Measurements from ENCODE around the gene FGFBP2. TPM values are rescaled to one million over a fixed set of nuclear protein-coding genes. Genes with fewer than 3 reads are reported as not detected.

FGFBP2 gene
- total and polyA plus RNA-seq, 2 donors from 2014 or later, result 0.72 TPM; not detected in 1

GRCh38 chr4:15955670-15956069 lies 7.3 kb downstream of the FGFBP2 start:
- intact Hi-C loops (cut with DNase I), result loop anchor here (5.0 kb wide), 1 partner anchor 73 kb away; no protein-coding TSS in a partner anchor
- H3K9ac ChIP-seq (ENCODE audit: low read length in 3 of 3), result no peak overlapping the region
- no peak overlapping the region for H3K4me3 ChIP-seq (ENCODE audit: low read length in 3 of 3)
- H3K4me1 ChIP-seq (ENCODE audit: control insufficient read depth in 2 of 3, insufficient read depth in 2 of 3, low read depth in 1 of 3, low read length in 3 of 3), result no peaks in the 10 kb centered on the region
- TF ChIP-seq CTCF (IDR thresholded peaks at IDR 0.05; ENCODE audit: borderline replicate concordance, extremely low read depth, insufficient read depth), result no peak
- DNase-seq, result no peak
- no peak for FAIRE-seq
- H3K9me3 ChIP-seq (ENCODE audit: control insufficient read depth in 2 of 3, insufficient read depth in 1 of 3, low read length in 3 of 3), result peaks cover 0 to 4% (median 0%) of the 10 kb centered on the region in 3 donors
- H3K27me3 ChIP-seq (ENCODE audit: control insufficient read depth, insufficient read depth, low read length), result no peaks in the 10 kb centered on the region
- no peaks in the 10 kb centered on the region for H3K36me3 ChIP-seq (ENCODE audit: control insufficient read depth in 2 of 3, insufficient read depth in 3 of 3, low read length in 3 of 3)
- H3K27ac ChIP-seq (ENCODE audit: low read depth in 2 of 2, low read length in 2 of 2), result no peak overlapping the region

GRCh38 chr4:15953625-15954024 lies 9.3 kb downstream of the FGFBP2 start:
- Histone ChIP-seq H3K9me3 (ENCODE audit: control insufficient read depth in 2 of 3, insufficient read depth in 1 of 3, low read length in 3 of 3) (peaks cover 0 to 4% (median 0%) of the 10 kb centered on the region in 3 donors), H3K4me1 (ENCODE audit: control insufficient read depth in 2 of 3, insufficient read depth in 2 of 3, low read depth in 1 of 3, low read length in 3 of 3) (no peaks in the 10 kb centered on the region), H3K36me3 (ENCODE audit: control insufficient read depth in 2 of 3, insufficient read depth in 3 of 3, low read length in 3 of 3) (no peaks in the 10 kb centered on the region), H3K9ac (ENCODE audit: low read length in 3 of 3) (no peak overlapping the region), H3K27me3 (ENCODE audit: control insufficient read depth, insufficient read depth, low read length) (no peaks in the 10 kb centered on the region), H3K4me3 (ENCODE audit: low read length in 3 of 3) (no peak overlapping the region), H3K27ac (ENCODE audit: low read depth in 2 of 2, low read length in 2 of 2) (no peak overlapping the region)
- DNase-seq (no peak), FAIRE-seq (no peak)
- no peak for TF ChIP-seq CTCF (IDR thresholded peaks at IDR 0.05; ENCODE audit: borderline replicate concordance, extremely low read depth, insufficient read depth)
- intact Hi-C loops (cut with DNase I), result no loop called here

- Histone ChIP-seq H3K4me1 (ENCODE audit: control insufficient read depth in 2 of 3, insufficient read depth in 2 of 3, low read depth in 1 of 3, low read length in 3 of 3) (no peaks in the 10 kb centered on the region), H3K9ac (ENCODE audit: low read length in 3 of 3) (no peak overlapping the region), H3K4me3 (ENCODE audit: low read length in 3 of 3) (no peak overlapping the region), H3K36me3 (ENCODE audit: control insufficient read depth in 2 of 3, insufficient read depth in 3 of 3, low read length in 3 of 3) (no peaks in the 10 kb centered on the region), H3K27me3 (ENCODE audit: control insufficient read depth, insufficient read depth, low read length) (no peaks in the 10 kb centered on the region), H3K27ac (ENCODE audit: low read depth in 2 of 2, low read length in 2 of 2) (no peak overlapping the region), H3K9me3 (ENCODE audit: control insufficient read depth in 2 of 3, insufficient read depth in 1 of 3, low read length in 3 of 3) (peaks cover 0 to 4% (median 0%) of the 10 kb centered on the region in 3 donors)
- DNase-seq (no peak), FAIRE-seq (no peak)
- TF ChIP-seq CTCF (IDR thresholded peaks at IDR 0.05; ENCODE audit: borderline replicate concordance, extremely low read depth, insufficient read depth), result no peak
- intact Hi-C loops (cut with DNase I), result no loop called here
Observed at GRCh38 chr4:15951781-15952180, 11.2 kb downstream of the FGFBP2 start.

- H3K36me3 ChIP-seq (ENCODE audit: control insufficient read depth in 2 of 3, insufficient read depth in 3 of 3, low read length in 3 of 3), result no peaks in the 10 kb centered on the region
- DNase-seq, result no peak
- TF ChIP-seq CTCF (IDR thresholded peaks at IDR 0.05; ENCODE audit: borderline replicate concordance, extremely low read depth, insufficient read depth), result no peak
- H3K9me3 ChIP-seq (ENCODE audit: control insufficient read depth in 2 of 3, insufficient read depth in 1 of 3, low read length in 3 of 3), result peaks cover 0 to 4% (median 0%) of the 10 kb centered on the region in 3 donors
- H3K27me3 ChIP-seq (ENCODE audit: control insufficient read depth, insufficient read depth, low read length), result no peaks in the 10 kb centered on the region
- H3K27ac ChIP-seq (ENCODE audit: low read depth in 2 of 2, low read length in 2 of 2), result no peak overlapping the region
- H3K4me3 ChIP-seq (ENCODE audit: low read length in 3 of 3), result no peak overlapping the region
- FAIRE-seq, result no peak
- no peak overlapping the region for H3K9ac ChIP-seq (ENCODE audit: low read length in 3 of 3)
- no peaks in the 10 kb centered on the region for H3K4me1 ChIP-seq (ENCODE audit: control insufficient read depth in 2 of 3, insufficient read depth in 2 of 3, low read depth in 1 of 3, low read length in 3 of 3)
- intact Hi-C loops (cut with DNase I), result loop anchor here (5.0 kb wide), 1 partner anchor 72 kb away; no protein-coding TSS in a partner anchor
Observed at GRCh38 chr4:15948826-15949225, 14.1 kb downstream of the FGFBP2 start.
